SU-DHL-6 (cell line): ENCODE data around the gene KRT39.

Experiments used
- CTCF ChIP-seq: fragments of 200-600 bp; sonication (generic); IDR thresholded peaks from one replicate; pipeline ENCODE4 v1.5.1; 2017; ENCODE audit warnings: antibody characterized with exemption, mild to moderate bottlenecking, low read length, moderate library complexity; ENCODE audit not compliant: insufficient read depth, poor library complexity, severe bottlenecking
- EZH2phosphoT487 ChIP-seq: fragments of 200-600 bp; sonication (generic), shearing (Covaris generic); conservative IDR thresholded peaks from 2 replicates; pipeline ENCODE4 v1.6.1; 2018; ENCODE audit warnings: mild to moderate bottlenecking, antibody characterized with exemption, low read length, moderate library complexity, mixed read lengths

- TF ChIP-seq CTCF (no peak), EZH2phosphoT487 (no peak)
Measured at GRCh38 chr17:40945414-40945813, 21.3 kb downstream of the KRT39 start.
